C4-2B (cell line): ENCODE data around the gene PLD3.

Experiments
- CTCF ChIP-seq: fragments of 450-650 bp; conservative IDR thresholded peaks from 2 replicates; pipeline ENCODE4 v1.5.1; 2017; ENCODE audit warnings: mild to moderate bottlenecking
- ZFX ChIP-seq: fragments of 450-650 bp; IDR thresholded peaks from 2 replicates; pipeline ENCODE4 v1.6.1; 2017

DNA sequence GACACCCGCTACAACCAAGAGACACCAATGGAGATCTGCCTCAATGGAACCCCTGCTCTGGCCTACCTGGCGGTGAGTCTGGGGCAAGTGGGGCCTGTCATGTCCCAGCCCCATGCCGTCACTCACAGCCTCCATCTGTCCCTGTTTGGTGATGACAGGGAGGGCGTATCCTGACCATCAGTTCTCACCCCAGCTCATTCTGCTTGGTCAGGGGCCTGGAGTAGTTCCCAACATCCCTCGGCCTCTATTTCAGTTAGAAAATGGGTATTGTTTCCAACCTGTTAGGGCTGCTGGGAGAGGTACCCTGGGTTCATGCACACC is 23.3 kb downstream of the PLD3 start:
- TF ChIP-seq CTCF, result no peak
- no peak for TF ChIP-seq ZFX
